Mesothelial cell of epicardium (in vitro differentiated cells): ENCODE results near the gene CEP72. TPM values are rescaled to one million over a fixed set of nuclear protein-coding genes. Genes with fewer than 3 reads are reported as not detected.

Experiments
- DNase-seq, 2 experiments: peaks; one replicate each; pipeline ENCODE4 v3.0.0; 2021; ENCODE audit warnings: low spot score in 2 of 2; ENCODE audit not compliant: unreplicated experiment in 2 of 2
- H3K27ac Mint-ChIP-seq: 2 replicates; pipeline ENCODE4 v1.8.0; 2021; ENCODE audit warnings: mixed read lengths
- H3K27me3 Mint-ChIP-seq: 2 replicates; pipeline ENCODE4 v1.8.0; 2021; ENCODE audit warnings: low read depth, mixed read lengths
- H3K36me3 Mint-ChIP-seq: 2 replicates; pipeline ENCODE4 v1.8.0; 2021; ENCODE audit warnings: mixed read lengths
- H3K4me1 Mint-ChIP-seq: 2 replicates; pipeline ENCODE4 v1.8.0; 2021; ENCODE audit warnings: mixed read lengths
- H3K4me3 Mint-ChIP-seq: 2 replicates; pipeline ENCODE4 v1.8.0; 2021; ENCODE audit warnings: mild to moderate bottlenecking, moderate library complexity, mixed read lengths
- H3K9me3 Mint-ChIP-seq: 2 replicates; pipeline ENCODE4 v1.8.0; 2021; ENCODE audit warnings: mixed read lengths
- CTCF ChIP-seq: fragments of 200-600 bp; sonication (generic); IDR thresholded peaks from one replicate; pipeline ENCODE4 v1.5.0; 2021; ENCODE audit warnings: antibody characterized with exemption; ENCODE audit not compliant: unreplicated experiment
- total RNA-seq: library from RNA; stranded (reverse); gene quantifications from 3 replicates; pipeline ENCODE4 v1.2.1, GENCODE V29; 2021

Gene CEP72
- total RNA-seq, 1 donor from 2014 or later = 20.3 TPM

GRCh38 chr5:657570-657969, 45.4 kb downstream of the CEP72 start:
- Mint-ChIP-seq H3K4me1 (no peaks in the 10 kb centered on the region), H3K36me3 (peaks cover 49% of the 10 kb centered on the region), H3K4me3 (no peak overlapping the region), H3K9me3 (peaks cover 14% of the 10 kb centered on the region), H3K27me3 (no peaks in the 10 kb centered on the region), H3K27ac (peak overlapping the region; percentile 27)
- no peak for DNase-seq
- no peak for TF ChIP-seq CTCF

- DNase-seq = no peak
- TF ChIP-seq CTCF = no peak
- H3K27ac Mint-ChIP-seq = no peak overlapping the region
- peaks cover 14% of the 10 kb centered on the region for H3K9me3 Mint-ChIP-seq
- no peak overlapping the region for H3K4me3 Mint-ChIP-seq
- H3K36me3 Mint-ChIP-seq = peaks cover 52% of the 10 kb centered on the region
- no peaks in the 10 kb centered on the region for H3K4me1 Mint-ChIP-seq
- H3K27me3 Mint-ChIP-seq = no peaks in the 10 kb centered on the region
These were observed 46.0 kb downstream of the CEP72 start for GRCh38 chr5:658103-658502.

- no peaks in the 10 kb centered on the region for H3K27me3 Mint-ChIP-seq
- peaks cover 14% of the 10 kb centered on the region for H3K9me3 Mint-ChIP-seq
- H3K4me1 Mint-ChIP-seq = no peaks in the 10 kb centered on the region
- H3K36me3 Mint-ChIP-seq = peaks cover 55% of the 10 kb centered on the region
- no peak for TF ChIP-seq CTCF
- H3K27ac Mint-ChIP-seq = no peak overlapping the region
- H3K4me3 Mint-ChIP-seq = no peak overlapping the region
- DNase-seq = no peak
These were observed 47.5 kb downstream of the CEP72 start for GRCh38 chr5:659496-660263.

GRCh38 chr5:660491-661030, 48.4 kb downstream of the CEP72 start:
- peaks cover 52% of the 10 kb centered on the region for H3K36me3 Mint-ChIP-seq
- H3K27me3 Mint-ChIP-seq = no peaks in the 10 kb centered on the region
- peaks cover 14% of the 10 kb centered on the region for H3K9me3 Mint-ChIP-seq
- TF ChIP-seq CTCF = no peak
- no peak overlapping the region for H3K4me3 Mint-ChIP-seq
- no peaks in the 10 kb centered on the region for H3K4me1 Mint-ChIP-seq
- DNase-seq = no peak
- no peak overlapping the region for H3K27ac Mint-ChIP-seq

DNA sequence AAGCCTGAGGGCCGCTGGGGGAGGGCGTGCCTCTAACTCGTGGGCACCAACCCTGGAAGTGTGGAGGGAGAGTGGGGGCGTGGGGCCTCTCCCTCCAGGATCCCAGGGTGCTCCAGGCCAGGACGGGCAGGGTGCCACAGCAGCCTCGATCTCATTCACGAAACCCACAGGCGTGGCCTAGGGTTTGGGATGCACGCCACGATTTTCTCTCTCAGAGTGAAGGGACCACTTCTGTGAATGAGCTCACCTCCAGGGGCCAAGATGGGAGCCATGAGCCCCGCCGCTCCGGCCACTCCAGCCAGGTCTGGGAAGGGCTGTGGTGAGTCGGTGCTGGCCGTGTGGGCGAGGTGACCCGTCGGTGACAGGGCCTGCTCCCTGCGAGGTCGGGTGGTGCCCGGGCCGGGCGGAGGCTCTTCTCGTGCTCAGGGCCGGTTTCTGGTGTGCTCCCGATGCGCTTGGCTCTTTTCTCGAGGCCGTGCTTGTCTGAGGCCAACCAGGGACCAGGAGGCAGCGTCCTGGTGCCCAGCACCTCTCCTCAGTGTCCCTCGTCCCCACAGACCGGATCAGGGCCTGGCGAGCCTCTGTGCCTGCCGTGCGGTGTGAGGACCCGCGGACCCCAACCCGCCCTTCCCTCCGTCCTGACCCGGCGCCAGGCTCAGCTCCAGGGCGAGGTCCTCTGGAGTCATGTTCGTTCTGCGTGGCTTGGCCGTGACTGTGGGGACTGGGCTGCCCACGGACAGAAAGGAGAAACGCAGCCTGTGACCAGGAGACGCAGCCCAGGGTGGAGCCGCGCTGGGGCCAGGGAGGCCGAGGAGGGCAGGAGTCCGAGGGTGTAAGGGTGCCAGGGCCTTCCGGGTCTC, 50.0 kb downstream of the CEP72 start:
- Mint-ChIP-seq H3K4me3 (no peak overlapping the region), H3K27me3 (no peaks in the 10 kb centered on the region), H3K27ac (no peak overlapping the region), H3K9me3 (peaks cover 14% of the 10 kb centered on the region), H3K4me1 (no peaks in the 10 kb centered on the region), H3K36me3 (peaks cover 45% of the 10 kb centered on the region)
- no peak for TF ChIP-seq CTCF
- DNase-seq = no peak
